GM21447 (cell line): ENCODE measurements around the gene ACSM5.
"Not testable (repeated sequence)": the region's sequence is repeated elsewhere in the genome, so short reads cannot be mapped to it uniquely, and the experiment has no call there.

Experiments
- ATAC-seq: cut with Tn5 transposase; IDR thresholded peaks from one replicate; pipeline ENCODE4 v1.9.1; 2021; ENCODE audit not compliant: unreplicated experiment

Gene ACSM5

DNA sequence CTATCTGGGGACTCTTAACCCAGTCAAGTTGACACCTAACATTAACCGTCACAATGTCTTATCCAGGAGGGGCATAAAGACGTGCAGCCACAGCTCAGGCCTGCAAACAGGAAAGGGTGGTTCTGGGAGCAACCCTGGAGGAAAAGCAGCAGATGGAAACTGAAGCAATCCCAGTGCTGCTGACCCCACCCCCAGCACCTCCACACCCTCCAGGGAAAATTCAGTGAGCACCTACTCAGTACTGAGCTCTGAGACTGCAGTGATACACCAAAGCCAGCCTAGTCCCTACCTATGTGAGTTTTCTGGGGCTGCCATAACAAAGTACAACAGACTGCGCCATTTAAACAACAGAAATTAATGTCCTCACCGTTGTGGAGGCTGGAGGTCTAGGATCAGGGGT, 32.5 kb downstream of the ACSM5 start:
- ATAC-seq, result not testable (repeated sequence)

DNA sequence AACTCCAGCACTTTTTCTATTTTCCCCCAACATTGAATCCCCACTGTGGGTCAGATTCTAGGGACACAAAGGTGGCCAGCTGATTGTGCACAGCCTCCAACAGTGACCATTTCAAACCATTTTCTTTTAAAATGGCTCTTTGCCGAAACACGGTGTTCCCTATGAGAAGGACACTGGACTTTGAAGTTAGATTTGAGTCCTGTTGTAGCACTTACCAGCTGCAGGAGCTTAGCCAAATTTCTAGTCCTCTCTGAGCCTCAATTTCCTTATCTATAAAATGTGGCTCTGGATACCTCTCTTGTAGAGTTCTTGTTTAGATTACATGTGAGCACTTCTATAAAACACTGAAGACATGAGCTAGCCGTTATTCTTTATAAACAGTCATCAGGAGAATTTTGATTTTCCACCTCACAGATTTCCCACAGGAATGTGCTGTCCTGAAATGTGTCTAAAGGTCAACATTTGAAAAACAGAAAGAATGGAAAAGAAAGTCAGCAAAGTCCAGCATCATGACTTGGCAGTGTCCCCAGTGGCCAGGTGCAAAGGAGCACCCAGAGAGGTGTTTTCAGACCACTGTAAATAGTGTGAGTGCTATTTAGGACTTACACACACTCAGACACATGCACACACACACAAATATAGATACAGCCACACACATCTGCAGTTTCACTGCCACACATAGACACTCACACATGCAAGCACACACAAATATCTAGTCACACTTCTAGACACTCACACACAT, 37.5 kb downstream of the ACSM5 start:
- ATAC-seq, result not testable (repeated sequence)

- not testable (repeated sequence) for ATAC-seq
These were observed 42.0 kb downstream of the ACSM5 start, which contains the start of gene ACSM2A for GRCh38 chr16:20451364-20451763. Gene ACSM2A, plus strand, starts transcription at chr16:20451521. Its CDS starts 8,594 bp downstream, at chr16:20460115.

GRCh38 chr16:20453633-20454032, 44.3 kb downstream of the ACSM5 start:
- not testable (repeated sequence) for ATAC-seq

DNA sequence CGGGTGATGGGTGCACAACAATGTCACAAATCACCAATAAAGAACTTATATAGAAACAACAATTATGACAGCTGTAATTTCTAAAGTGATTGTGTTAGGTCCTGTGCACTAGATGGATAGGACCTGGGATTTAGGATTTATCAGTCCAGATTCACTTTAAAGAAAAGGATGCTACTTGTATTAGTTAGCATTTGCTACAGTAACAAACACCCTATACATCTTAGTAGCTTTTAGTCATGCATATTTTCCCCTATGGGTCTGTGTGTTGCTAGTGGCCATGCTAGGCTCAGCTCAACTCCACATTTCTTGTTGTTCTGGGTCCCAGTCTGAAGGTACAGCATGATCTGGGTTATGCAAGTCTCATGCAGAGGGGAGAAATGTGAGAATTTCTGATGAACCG, 49.9 kb downstream of the ACSM5 start:
- ATAC-seq, result not testable (repeated sequence)

DNA sequence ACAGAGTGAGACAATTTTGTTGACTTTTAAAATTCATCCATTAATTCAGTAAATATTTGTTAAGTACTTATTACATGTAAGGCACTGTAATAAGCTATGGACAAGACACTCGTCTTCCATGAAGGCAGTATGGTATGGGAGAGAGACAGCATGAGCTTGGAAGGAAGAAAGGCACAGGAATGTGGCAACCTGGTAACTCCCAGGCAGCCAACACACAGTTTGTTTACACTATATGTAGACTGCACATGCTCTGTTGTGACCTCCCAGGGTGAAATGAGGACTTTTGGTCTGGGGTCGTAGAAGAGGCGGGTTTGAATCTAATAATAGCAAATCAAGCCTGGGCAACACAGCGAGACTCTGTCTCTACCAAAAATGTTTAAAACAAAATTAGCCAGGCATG, 51.0 kb downstream of the ACSM5 start:
- ATAC-seq, result not testable (repeated sequence)

- not testable (repeated sequence) for ATAC-seq
These were observed 59.6 kb downstream of the ACSM5 start for GRCh38 chr16:20468954-20469353.

DNA sequence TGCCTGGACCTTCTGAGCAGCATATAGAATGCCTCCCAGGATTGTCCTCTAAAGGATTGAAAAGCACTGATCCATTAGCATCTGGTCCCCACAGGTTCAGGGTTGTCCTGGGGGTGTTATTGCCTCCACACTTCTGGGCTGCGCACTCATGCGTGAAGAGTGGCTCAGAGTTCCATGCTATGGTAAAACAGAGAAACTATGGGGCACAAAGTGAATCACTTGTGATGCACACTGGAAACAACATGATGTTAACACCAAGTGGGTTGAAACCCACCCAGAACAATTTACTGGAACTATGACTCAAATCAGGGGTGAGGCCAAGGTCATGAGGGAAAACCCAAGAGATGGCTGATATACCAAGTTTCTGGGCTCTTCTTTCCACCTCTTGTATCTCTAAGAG, 60.6 kb downstream of the ACSM5 start:
- ATAC-seq, result not testable (repeated sequence)

GRCh38 chr16:20470732-20471131, 61.4 kb downstream of the ACSM5 start:
- ATAC-seq, result not testable (repeated sequence)

GRCh38 chr16:20477188-20477744, 67.9 kb downstream of the ACSM5 start:
- ATAC-seq, result not testable (repeated sequence)

GRCh38 chr16:20483989-20484388, 74.7 kb downstream of the ACSM5 start:
- ATAC-seq, result not testable (repeated sequence)

DNA sequence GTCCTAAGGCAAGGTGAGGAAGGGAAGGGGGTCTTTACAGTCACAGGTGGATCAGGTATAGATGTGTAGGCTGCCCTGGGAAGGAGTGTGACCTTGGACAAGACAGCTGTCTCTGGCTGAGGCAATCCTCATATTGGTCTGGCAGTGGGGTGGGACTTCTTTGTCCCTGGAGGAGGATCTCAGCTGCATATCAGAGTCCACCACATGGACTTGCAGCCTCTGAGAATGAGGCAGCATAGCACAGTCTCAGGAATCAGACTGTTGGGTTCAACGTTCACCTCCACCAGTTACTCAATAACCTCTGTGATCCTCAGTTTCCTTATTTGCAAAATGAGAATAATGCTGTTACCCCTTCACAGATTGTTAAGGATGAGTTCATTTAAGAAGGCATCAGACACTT, 75.4 kb downstream of the ACSM5 start:
- ATAC-seq, result no peak

DNA sequence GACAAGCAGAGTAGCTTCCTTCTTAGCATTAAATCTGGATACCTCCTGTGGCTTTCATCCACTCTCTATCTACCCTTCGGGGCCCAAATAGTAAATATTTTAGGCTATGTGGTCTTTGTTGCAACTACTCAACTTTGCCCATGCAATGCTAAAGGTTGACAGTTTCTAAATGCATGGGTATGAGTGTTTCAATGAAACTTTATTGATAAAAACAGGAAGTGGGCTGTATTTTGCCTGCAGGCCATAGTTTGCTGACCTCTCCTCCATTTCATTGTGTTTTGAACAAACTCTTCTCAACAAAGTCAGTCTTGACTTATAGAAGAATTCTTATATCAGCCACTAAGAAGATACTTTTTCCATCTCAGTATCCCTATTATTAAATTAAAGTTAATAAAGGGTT, 76.1 kb downstream of the ACSM5 start:
- no peak for ATAC-seq
